Astrocyte of the hippocampus (primary cell): ENCODE measurements around the gene MTX1.
"Not testable (repeated sequence)": the region's sequence is repeated elsewhere in the genome, so short reads cannot be mapped to it uniquely, and the experiment has no call there.

Experiments used
- DNase-seq: peaks from one replicate; pipeline ENCODE4 v3.0.0; 2011; ENCODE audit warnings: low read depth, low spot score

The MTX1 gene

DNA sequence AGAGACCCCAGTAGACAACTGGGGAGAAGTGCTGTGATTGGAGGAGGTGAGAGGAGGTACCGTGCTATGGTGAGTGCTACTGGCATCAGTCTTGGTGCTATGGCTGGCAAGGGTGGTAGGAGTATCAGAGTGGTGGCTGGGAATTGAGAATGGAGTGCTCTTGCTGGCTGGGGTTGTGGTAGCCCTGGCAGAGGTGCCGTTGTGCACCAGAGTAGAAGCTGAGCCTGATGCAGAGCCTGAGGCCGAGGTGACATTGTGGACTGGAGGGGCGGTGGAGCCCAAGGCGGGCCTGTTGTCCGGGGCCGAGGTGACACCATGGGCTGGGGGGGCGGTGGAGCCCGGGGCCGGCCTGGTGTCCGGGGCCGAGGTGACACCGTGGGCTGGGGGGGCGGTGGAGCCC lies 20.2 kb upstream of the MTX1 start:
- DNase-seq = no peak

DNA sequence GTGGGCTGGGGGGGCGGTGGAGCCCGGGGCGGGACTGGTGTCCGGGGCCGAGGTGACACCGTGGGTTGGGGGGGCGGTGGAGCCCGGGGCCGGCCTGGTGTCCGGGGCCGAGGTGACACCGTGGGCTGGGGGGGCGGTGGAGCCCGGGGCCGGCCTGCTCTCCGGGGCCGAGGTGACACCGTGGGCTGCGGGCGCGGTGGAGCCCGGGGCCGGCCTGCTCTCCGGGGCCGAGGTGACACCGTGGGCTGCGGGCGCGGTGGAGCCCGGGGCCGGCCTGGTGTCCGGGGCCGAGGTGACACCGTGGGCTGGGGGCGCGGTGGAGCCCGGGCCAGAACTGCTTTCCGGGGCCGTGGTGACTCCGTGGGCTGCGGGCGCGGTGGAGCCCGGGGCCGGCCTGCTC lies 18.6 kb upstream of the MTX1 start:
- not testable (repeated sequence) for DNase-seq

DNA sequence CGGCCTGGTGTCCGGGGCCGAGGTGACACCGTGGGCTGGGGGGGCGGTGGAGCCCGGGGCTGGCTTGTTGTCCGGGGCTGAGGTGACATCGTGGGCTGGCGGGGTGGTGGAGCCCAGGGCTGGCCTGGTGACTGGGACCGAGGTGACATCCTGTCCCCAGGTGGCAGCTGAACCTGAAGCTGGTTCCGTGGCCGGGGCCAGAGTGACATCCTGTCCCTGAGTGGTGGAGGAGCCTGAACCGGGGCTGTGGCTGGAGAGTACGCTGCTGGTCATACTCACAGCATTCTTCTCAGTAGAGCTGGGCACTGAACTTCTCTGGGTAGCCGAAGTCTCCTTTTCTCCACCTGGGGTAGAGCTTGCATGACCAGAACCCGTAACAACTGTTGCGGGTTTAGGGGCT lies 16.6 kb upstream of the MTX1 start:
- no peak for DNase-seq

DNA sequence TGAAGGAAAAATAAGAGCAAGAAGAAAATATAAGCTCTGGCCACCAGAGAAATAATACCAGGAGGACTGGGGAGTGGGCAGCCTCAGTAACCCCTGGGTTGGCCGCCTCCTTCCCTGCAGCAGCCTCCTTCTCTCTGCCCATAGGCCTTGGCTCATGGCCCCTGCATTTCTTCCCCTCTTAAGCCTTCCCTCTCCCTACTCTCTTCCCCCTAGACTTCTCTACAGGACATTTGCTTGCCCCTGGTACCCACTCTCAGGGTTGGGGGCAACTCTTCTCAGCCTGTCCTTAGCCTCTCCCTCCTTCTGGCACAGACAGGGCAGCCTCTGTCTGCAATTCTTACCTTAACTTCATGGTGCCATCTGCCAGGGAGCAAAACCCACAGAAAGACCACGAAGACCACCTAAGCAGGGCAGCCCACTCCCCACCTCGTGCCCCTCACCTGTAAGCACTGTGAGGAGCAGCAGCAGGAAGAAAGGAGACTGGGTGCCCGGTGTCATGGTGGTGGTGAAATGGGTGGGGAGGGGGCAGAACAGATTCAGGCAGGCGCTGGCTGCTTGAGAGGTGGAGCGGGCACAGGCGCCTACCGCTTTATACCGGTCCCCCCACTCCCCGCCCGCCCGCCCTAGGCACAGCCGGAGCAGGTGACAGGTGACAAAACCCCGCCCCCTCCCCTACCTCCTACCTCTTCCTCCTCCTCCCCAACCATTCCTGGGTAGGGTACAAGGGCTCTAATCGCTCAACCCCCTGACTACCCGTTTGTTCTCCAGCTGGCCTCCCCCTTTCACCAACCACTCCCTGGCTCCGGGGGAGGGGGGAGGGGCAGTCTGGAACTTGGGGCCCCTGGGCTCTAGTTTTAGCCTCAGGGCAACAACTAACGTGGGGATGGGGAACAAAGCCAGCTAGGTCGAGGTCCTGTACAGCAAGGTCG lies 15.9 kb upstream of the MTX1 start:
- no peak for DNase-seq

DNA sequence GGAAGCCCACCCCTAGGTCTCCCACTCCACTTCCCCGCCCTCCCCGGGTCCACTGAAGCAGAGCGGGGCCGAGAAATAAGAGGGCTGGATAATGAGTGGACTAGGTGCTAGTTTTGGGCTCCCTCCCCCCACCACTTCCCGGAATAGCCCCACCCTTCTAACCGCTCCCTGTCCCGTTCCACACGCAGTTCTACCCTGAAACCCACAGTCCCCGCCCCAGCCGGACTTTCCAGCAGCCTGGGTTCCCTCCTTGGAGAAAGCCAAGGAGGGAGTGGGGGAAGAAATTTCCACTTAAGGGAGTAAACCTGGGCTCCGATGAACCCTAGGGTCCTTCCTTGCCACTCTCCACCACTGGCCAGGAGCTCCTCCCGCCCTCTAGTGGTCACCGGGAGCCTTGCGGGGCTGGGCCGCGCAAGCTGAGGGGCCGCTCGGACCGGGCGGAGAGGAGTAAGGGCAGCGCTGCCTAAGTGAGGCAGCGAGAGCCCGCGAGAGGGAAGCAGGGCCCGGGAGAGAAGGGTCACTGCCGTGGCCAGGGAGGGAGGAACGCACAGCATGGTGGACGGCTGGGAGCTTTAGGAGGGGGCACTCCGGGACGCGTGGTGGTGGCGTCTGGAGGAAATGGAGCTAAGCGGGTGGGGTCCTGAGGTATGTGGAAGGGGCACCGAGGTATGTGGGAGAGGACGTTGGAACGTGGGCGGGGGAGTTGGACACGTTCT lies 15.1 kb upstream of the MTX1 start:
- peak; percentile 97 for DNase-seq

DNA sequence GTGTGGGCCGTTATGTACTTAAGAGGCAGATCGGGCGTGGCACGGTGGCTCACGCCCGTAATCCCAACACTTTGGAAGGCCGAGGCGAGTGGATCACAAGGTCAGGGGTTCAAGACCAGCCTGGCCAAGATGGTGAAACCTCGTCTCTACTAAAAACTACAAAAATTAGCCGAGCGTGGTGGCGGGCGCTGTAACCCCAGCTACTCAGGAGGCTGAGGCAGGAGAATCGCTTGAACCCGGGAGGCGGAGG lies 14.6 kb upstream of the MTX1 start:
- not testable (repeated sequence) for DNase-seq

DNA sequence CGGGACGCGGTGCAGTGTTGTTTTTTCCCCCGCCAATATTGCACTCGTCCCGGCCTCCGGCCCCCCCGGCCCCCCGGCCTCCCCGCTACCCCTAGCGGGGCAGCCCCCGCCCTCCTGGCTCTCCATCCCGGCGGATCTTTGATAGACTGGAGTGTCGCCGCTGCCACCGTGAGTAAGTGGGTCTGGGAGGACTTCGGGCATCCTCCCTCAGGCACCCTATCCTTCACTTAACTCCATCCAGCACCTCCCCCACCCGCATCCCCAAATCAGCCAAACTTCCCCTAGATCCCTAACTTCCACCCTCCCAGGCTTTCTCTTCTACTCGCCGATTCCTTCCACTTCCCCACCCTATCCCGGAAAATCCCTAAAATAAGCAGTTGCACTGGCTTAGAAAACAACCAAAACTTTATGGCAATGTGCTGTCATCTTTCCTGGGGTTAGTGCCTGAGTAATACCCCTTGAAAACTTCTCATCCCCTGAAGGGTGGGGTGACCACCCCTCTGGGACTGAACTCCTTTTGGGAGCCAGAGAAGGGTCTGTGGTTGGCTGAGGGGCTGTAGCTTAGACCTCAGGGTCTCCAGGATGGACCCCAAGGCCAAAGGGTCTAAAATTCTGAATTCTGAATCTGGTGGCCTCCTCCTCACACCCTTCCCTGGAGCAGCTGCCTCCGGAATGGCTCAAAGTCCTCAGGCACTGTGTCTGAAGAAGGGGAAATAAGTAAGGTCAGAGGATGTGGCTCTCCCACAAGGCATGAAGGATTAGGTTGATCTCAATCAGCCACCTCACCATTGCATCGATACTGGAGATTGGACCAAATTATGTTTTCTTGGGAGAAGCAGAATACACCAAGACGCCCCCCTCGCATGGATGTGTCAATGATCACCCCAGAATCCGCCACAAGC lies 13.0 kb upstream of the MTX1 start:
- DNase-seq = no peak

DNA sequence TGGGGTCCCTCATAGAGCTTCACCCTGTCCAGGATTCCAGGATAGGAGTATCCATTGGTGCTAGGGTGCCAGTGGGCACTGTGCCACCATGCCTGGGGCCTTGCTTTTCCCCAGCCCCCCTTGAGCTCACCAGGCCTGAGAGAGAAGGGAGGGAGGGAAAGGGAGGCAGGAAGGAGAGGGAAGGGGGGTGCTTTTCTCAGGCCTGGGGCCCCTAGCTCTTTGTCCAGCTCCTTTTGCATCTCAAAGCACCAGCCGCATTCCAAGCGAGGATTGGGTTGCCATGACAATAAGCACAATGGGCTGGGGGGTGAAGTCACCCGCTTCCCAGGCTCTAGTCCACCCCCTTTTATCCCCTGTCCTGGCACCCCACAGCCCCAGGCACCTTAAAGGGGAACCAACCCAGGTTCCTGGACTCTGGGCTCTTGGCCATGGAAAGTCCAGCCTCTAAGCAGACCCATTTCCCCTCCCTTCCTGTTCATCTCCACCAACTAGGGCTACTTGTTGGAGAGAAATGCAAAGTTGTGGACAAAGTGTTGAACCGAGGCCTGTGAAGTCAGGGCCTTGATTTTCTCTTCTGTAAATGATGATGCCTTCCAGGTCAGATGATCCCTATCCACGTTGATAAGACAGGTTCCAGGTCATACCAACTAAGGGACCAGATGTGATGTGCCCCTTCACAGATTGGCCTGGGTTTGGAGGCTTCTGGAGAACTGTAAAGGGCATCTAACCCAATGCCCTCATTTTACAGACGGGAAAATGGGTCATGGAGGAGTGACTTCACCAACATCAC lies 12.2 kb upstream of the MTX1 start:
- peak; percentile 86 for DNase-seq

DNA sequence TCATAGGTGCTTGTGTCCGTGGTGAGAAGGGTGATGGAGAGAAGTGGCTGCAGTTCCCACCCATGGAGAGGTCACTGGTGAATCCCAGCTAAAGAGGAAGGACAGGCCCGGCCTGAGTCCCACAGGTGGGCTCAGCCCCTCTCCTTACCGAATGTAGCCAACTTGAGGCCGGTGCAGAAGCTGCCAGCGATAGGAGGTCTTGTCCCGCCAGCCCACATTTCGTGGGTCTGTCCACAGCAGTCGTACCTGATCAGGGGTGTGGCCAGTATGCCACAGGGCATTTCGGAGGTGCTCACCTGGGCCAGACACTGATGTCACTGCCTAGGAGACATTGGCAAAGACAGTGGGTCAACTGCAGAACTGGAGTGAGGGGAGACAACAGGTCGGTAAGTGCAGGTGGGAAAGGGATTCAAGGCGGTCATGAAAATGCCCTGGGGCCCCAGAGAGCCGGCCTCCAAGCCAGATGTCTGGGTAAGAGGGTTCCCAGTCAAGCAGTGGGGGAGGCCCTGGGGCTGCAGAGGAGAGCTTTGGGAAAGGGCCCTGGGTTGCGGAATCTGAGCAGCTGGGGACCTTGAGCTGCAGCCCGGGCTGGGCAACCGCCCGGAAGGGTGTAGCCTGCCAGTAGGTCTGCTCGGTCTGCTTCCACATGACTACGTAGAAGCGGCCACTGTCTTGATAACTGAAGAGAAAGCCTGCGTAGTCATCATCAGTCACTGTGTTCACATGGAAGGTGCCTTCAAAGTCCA lies 11.4 kb upstream of the MTX1 start:
- no peak for DNase-seq

DNA sequence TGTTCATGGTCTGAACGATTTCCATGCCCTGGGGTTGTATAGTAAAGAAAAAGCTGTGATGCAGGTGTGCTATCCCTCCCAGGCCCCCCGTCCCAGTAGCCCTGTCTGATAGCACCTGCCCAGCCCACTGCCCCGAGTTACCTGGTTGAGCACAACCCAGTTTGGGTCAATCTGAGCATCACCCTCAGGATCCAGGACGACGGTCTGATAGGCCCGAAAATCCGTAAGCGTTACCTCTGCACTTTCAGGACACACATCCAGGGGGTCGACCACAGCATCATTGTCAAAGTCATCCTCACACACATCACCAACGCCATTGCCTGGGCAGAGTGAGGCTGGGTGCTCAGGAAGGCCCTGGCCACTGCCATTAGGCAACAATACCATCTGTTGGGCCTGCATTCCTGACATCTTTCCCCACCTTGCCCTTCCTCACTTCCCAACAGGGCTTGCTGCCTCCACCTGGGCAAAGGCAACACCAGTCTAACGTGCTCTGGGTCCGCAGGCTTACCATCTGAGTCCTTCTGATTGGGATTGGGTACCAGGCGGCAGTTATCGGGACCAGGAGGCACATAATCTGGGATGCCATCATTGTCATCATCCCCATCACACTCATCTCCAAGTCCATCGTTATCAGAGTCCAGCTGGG lies 10.5 kb upstream of the MTX1 start:
- no peak for DNase-seq

DNA sequence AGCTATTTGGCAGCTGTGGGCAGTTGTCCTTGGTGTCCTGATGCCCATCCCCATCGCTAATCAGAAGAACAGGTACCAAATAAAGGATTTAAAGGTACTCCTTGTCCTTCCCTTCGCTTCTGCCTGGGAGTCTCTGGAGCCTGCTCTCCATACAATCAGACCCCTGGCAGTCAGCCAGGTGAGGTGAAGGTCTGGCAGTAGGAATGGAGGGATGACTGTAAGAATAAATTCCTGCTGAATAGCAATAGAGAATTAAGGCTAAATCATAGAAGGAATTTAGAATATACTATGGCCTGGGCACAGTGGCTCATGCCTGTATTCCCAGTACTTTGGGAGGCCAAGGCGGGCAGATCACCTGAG lies 10.0 kb upstream of the MTX1 start:
- DNase-seq = peak; percentile 51

DNA sequence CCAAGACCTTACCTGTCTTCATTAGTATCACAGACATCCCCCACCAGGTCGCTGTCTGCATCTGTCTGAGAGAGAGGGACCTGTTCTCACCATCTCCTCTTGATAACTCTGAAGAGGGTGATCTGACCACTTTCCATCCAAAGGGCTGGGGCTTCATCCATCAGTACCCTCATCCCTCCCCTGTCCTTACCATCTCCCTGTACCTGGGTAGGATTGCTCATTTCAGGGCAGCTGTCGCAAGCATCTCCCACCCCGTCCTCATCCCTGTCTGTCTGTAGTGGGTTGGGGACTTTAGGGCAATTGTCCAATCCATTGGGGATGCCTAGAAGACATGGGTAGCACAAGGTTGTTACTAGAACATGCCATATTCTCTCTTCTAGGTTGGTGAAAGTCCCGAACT lies 8.7 kb upstream of the MTX1 start:
- DNase-seq = no peak

DNA sequence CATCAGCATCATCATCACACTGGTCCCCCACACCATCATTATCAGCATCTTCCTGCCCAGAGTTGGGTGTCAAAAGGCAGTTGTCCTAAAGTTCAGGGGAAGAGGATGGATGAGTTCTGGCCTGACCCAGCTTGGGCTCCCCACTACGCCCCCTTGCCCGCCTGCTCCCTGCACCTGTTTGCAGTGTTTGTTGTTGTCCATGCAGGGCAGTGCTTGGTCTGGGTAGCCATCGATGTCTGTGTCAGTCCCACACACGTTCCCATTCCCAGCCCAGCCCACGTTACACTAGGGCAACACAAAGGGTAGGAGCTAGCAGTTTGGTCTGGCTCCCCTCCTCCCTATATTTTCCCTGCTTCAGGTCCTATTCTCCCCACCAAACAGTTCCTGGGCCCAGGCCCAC lies 7.6 kb upstream of the MTX1 start:
- DNase-seq = no peak

DNA sequence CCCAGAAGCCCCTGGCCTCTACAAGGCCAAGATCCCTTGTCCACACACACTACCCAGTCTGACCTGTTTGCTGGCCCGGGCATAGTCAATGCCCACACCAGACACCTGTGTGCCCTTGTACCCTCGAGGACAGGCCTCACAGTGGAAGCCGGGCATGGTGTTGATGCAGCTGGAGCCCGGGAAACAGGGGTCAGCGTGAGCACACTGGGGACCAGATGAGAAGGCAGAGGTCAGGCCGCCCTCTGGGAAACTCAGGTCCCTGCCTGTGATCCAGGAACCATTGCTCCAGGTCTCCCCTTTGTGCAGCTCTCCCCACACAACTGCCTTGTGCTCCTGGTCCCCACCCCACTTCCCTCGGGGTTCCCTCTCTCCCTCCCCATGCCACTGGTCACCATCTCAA lies 6.3 kb upstream of the MTX1 start:
- DNase-seq = no peak

DNA sequence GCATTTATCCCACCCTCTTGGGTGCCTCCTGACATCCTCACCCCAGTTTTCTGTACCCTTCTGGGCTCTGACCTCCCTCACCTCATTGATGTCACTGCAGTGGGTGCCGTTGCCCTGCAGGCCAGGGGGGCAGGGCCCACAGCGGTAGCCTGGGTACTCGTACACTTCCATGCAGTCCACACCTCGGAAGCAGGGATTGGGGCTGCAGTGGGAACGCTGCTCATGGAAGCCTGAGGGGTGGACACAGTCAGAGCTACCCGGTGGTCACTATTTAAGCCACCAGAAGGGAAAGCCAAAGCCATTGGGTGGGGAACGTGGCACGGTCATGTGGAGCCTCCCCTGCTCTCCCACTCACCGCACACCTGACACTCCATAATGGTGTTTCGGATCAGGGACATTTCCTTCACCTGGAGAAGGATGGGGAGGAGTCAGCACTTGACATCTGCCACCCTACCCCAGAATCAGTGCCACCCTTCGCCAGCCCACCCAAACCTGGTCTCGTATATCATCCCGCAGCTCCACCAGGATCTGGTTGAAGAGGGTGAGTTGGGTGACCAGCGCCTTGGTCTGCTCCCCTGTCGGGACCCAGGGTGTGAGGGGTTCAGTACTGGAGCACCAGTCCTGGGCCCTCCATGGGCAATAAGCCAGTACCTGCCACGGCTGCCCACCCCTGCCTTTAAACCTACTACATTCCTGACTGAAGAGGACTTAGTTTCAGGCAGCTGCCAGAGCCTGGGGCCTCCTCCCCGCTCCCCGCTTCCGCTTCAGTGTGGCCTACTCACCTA lies 5.6 kb upstream of the MTX1 start:
- DNase-seq = no peak

DNA sequence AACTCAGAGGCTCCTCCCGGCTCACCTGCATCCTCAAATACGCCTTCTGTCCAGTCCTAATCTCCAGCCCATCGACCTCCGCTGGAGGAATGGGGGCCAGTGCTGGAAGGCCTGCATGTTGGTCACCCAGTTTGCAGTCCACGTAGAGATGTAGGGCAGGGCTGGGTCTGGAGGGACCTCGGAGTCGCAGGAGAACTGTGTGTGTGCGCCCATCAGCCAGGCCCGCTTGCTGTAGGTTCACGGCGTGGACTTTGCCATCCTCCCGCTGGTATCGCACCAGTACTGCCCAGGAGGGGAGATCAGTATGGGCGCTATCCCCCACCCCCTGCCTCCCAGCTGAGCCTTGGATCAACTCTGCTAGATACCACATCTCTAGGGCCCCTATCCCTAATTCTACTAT lies 3.5 kb upstream of the MTX1 start:
- no peak for DNase-seq

DNA sequence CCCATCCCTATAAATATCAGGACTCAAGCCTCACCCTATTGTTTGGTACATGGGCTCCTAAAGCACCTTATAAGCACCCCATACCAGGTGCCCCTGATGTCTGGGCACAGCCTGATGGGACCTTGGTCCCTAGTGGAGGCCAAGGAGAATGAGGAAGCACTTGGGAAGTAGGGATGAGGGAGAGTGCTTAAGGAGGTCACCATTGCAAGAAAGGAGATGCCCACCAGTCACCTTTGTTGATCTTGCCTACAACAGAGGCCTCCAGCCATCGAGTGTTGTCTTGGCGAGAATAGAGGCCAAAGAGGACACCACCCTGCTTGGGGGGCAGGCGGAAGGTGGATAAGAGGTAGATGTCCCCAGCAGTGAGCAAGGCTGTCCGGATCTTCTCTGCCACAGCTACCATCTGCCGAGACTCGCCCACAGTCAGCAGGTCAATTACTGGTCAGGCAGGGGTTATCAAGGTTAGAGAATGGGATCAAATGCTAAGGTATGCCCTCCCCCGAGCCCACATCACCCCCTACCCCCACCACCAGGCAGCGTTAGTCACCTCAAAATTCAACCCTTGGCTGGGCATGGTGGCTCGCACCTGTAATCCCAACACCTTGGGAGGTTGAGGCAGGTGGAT lies 2.4 kb upstream of the MTX1 start:
- DNase-seq = no peak

DNA sequence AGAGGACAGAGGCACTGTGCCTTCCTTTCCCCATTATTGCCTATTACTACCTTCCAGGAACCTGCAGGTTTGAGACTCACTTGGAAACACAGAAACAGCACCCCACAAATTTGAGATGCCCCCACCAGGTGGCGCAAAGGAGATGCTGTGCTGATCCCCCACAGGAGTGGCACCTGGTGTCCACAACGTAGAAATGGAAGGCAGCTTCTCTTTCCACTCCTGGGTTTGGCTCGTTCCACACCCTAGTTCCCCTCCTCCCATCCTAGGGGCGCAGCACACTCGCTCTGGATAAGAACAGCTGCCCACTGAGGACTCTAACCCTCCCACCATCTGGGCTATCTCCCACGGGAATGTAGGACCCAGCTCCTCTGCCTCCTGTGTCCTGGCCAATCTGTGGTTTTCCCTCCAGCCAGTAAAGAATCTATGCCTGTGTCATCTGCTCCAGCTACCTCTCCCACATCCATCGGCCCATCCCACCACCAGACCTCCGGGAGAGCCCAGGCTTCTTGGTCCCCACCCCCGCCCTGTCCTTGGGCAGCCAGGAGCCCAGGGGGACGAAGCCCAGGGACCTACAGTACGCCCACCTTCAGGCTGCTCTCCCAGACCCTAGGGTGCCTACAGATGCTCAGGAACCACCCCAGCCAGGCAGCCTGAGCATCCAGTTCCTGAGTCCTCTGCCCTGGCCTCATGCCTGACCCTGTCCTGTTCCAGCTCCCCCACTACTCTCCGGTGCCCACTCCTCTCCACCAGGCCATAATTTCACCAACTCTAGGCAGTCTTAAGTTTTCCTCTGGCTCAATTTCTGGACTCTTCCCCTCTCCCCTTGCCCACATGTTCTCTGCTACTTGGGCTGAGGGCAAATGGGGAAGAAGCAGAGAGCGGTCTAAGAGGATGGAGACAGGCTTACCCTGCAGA lies 1.3 kb upstream of the MTX1 start:
- peak; percentile 92 for DNase-seq
